Keratinocyte (primary cell): Measurements from ENCODE around the gene RNF157. TPM values are rescaled to one million over a fixed set of nuclear protein-coding genes. Genes with fewer than 3 reads are reported as not detected.

Experiments used
- DNase-seq: peaks from one replicate; pipeline ENCODE4 v3.0.0-alpha.2; 2011; ENCODE audit warnings: low read depth, missing footprints, low spot score
- FAIRE-seq: peaks from 2 replicates; lab custom pipeline; 2011; peaks lifted over from hg19 to GRCh38; lab: Jason Lieb, UNC
- H2AFZ ChIP-seq: 2 replicates; pipeline ENCODE4 v1.6.0; 2012; ENCODE audit warnings: low read length, control low read depth, inconsistent platforms; ENCODE audit not compliant: control insufficient read depth
- H3K27ac ChIP-seq: 2 replicates; pipeline ENCODE4 v1.5.1; 2011; ENCODE audit warnings: low read length; ENCODE audit not compliant: control insufficient read depth, insufficient read depth
- H3K27me3 ChIP-seq: 3 replicates; pipeline ENCODE4 v1.6.0; 2011; ENCODE audit warnings: low read length; ENCODE audit not compliant: control insufficient read depth, insufficient read depth; ENCODE audit errors: extremely low read depth
- H3K36me3 ChIP-seq, 2 experiments: 2 replicates in 1 of 2; 3 replicates in 1 of 2; pipeline ENCODE4 v1.5.1; 2011; ENCODE audit warnings: low read length in 2 of 2, mild to moderate bottlenecking in 1 of 2; ENCODE audit not compliant: control insufficient read depth in 2 of 2, insufficient read depth in 2 of 2; ENCODE audit errors: extremely low read depth in 1 of 2
- H3K4me1 ChIP-seq: 3 replicates; pipeline ENCODE4 v1.5.1; 2011; ENCODE audit warnings: low read length; ENCODE audit not compliant: control insufficient read depth, insufficient read depth; ENCODE audit errors: extremely low read depth
- H3K4me2 ChIP-seq: 3 replicates; pipeline ENCODE4 v1.6.0; 2011; ENCODE audit warnings: low read depth, low read length; ENCODE audit not compliant: control insufficient read depth, insufficient read depth; ENCODE audit errors: extremely low read depth
- H3K4me3 ChIP-seq, 3 experiments: fragments of 200-600 bp in 1 of 3; sonication (generic) in 1 of 3; 2 replicates in 2 of 3; 3 replicates in 1 of 3; pipeline ENCODE4 v1.5.1; 2011 to 2016; ENCODE audit warnings: low read length in 3 of 3, mild to moderate bottlenecking in 3 of 3, control low read depth in 2 of 3, inconsistent platforms in 1 of 3, low read depth in 1 of 3, mixed read lengths in 1 of 3, mixed run types in 1 of 3, moderate library complexity in 1 of 3; ENCODE audit not compliant: control insufficient read depth in 2 of 3, insufficient read depth in 2 of 3; ENCODE audit errors: extremely low read depth in 1 of 3
- H3K79me2 ChIP-seq: 2 replicates; pipeline ENCODE4 v1.6.0; 2012; ENCODE audit warnings: low read length; ENCODE audit not compliant: control insufficient read depth, insufficient read depth
- H3K9ac ChIP-seq: 3 replicates; pipeline ENCODE4 v1.6.0; 2011; ENCODE audit warnings: low read length; ENCODE audit not compliant: control insufficient read depth, insufficient read depth; ENCODE audit errors: extremely low read depth
- H3K9me1 ChIP-seq: 3 replicates; pipeline ENCODE4 v1.6.0; 2011; ENCODE audit warnings: low read length; ENCODE audit not compliant: control insufficient read depth, insufficient read depth; ENCODE audit errors: extremely low read depth
- H3K9me3 ChIP-seq: 2 replicates; pipeline ENCODE4 v1.5.1; 2012; ENCODE audit warnings: low read depth, low read length; ENCODE audit not compliant: control insufficient read depth
- H4K20me1 ChIP-seq: 3 replicates; pipeline ENCODE4 v1.6.0; 2011; ENCODE audit warnings: low read length; ENCODE audit not compliant: control insufficient read depth, insufficient read depth; ENCODE audit errors: extremely low read depth
- EZH2 ChIP-seq: IDR thresholded peaks from one replicate; pipeline ENCODE4 v1.6.1; 2012; ENCODE audit warnings: inconsistent platforms, mild to moderate bottlenecking, low read length, moderate library complexity
- dilution Hi-C: fragments of 300-500 bp; cut with MboI; formaldehyde crosslinking; loops from one replicate; pipeline ENCODE4 v1.7.0; 2020; ENCODE audit warnings: low sequenced_read_pairs; ENCODE audit not compliant: extremely low pct_ligation_motif_present
- polyA plus RNA-seq, 5 experiments: library from polyadenylated mRNA; depleted of rRNA in 3 of 5; stranded (reverse) in 3 of 5; stranded (forward) in 1 of 5; unstranded in 1 of 5; fragments of >200 nt; gene quantifications; 1 replicate in 1 of 5; 2 replicates in 3 of 5; 3 replicates in 1 of 5; pipeline versions ENCODE4 v1.2.1 to v1.2.3, GENCODE V29; 2011 to 2012; ENCODE audit warnings: missing spikeins in 2 of 5, low read depth in 1 of 5, low replicate concordance in 1 of 5
- TF ChIP-seq, protein P1 (sequence below), 3 experiments: IDR thresholded peaks in 1 of 3; conservative IDR thresholded peaks in 1 of 3; optimal IDR thresholded peaks in 1 of 3; 2 replicates in 2 of 3; 3 replicates in 1 of 3; pipeline versions ENCODE3 to v1.5.1; 2011; ENCODE audit warnings: low read length in 3 of 3, mild to moderate bottlenecking in 3 of 3, moderate library complexity in 2 of 3, control low read depth in 1 of 3, inconsistent platforms in 1 of 3; ENCODE audit not compliant: insufficient read depth in 2 of 3; ENCODE audit errors: extremely low read depth in 1 of 3

The RNF157 gene
- polyA plus RNA-seq, 1 donor (not counting 4 experiments of a cell fraction or from before 2014, with no cell fraction given) = not detected

DNA sequence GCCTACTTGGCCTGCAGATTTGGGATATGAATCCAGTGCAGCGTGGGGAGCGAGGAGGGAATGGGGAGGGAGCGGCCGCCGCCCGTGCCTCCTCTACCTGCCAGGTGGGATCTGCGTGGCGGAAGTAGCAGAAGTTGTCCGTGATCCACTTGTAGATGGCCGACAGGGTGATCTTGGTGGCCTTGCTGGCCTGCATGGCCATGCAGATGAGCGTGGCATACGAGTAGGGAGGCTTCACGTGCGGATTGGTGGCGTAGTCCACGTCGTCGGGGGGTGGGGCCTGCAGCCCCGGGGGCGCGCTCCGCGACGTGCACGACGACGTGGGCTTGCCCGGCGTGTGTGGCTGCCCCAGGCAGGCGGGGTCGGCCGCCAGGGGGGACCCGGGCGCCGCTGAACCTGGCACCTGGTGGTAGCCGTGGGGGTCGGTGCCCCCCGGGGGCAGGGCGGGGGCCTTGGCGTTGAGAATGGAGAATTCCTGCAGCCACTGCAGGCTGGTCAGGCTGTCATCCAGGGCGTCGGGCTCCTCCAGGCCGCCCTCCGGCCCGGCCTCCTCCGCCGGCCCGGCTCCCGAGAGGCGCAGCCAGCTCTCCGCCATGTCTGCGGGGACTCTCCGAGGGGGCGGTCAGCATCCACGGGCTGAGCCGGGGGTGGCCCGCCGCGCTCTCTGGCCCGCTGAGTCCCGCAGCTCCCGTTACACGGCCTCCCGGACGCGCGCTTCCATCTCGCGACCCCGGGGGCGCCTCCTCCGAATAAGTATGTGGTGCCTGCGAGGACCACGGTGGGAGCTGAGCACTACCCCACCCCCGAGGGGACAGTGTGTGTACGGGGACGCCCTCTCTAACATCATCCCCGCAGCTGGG lies 100.3 kb downstream of the RNF157 start:
- DNase-seq = no peak
- FAIRE-seq = no peak
- TF ChIP-seq, protein P1, sequence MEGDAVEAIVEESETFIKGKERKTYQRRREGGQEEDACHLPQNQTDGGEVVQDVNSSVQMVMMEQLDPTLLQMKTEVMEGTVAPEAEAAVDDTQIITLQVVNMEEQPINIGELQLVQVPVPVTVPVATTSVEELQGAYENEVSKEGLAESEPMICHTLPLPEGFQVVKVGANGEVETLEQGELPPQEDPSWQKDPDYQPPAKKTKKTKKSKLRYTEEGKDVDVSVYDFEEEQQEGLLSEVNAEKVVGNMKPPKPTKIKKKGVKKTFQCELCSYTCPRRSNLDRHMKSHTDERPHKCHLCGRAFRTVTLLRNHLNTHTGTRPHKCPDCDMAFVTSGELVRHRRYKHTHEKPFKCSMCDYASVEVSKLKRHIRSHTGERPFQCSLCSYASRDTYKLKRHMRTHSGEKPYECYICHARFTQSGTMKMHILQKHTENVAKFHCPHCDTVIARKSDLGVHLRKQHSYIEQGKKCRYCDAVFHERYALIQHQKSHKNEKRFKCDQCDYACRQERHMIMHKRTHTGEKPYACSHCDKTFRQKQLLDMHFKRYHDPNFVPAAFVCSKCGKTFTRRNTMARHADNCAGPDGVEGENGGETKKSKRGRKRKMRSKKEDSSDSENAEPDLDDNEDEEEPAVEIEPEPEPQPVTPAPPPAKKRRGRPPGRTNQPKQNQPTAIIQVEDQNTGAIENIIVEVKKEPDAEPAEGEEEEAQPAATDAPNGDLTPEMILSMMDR (optimal IDR thresholded peaks at IDR 0.05 in 1 of 3, IDR thresholded peaks at IDR 0.05 in 1 of 3, conservative IDR thresholded peaks at IDR 0.05 in 1 of 3; ENCODE audit: extremely low read depth in 1 of 3, insufficient read depth in 2 of 3, low read length in 3 of 3) = no peak
- TF ChIP-seq EZH2 = peak; percentile 37
- peaks cover 56% of the 10 kb centered on the region for H3K27me3 ChIP-seq
- no peaks in the 10 kb centered on the region for H4K20me1 ChIP-seq
- H3K4me2 ChIP-seq = peak overlapping the region; percentile 26
- no peak overlapping the region for H3K4me3 ChIP-seq
- H3K36me3 ChIP-seq = no peaks in the 10 kb centered on the region
- no peaks in the 10 kb centered on the region for H3K9me3 ChIP-seq
- H3K27ac ChIP-seq = no peak overlapping the region
- H3K9ac ChIP-seq = no peak overlapping the region
- dilution Hi-C loops = no loop called here
- no peaks in the 10 kb centered on the region for H3K9me1 ChIP-seq
- peaks cover 6% of the 10 kb centered on the region for H3K4me1 ChIP-seq
- no peak overlapping the region for H2AFZ ChIP-seq
- H3K79me2 ChIP-seq = no peaks in the 10 kb centered on the region

DNA sequence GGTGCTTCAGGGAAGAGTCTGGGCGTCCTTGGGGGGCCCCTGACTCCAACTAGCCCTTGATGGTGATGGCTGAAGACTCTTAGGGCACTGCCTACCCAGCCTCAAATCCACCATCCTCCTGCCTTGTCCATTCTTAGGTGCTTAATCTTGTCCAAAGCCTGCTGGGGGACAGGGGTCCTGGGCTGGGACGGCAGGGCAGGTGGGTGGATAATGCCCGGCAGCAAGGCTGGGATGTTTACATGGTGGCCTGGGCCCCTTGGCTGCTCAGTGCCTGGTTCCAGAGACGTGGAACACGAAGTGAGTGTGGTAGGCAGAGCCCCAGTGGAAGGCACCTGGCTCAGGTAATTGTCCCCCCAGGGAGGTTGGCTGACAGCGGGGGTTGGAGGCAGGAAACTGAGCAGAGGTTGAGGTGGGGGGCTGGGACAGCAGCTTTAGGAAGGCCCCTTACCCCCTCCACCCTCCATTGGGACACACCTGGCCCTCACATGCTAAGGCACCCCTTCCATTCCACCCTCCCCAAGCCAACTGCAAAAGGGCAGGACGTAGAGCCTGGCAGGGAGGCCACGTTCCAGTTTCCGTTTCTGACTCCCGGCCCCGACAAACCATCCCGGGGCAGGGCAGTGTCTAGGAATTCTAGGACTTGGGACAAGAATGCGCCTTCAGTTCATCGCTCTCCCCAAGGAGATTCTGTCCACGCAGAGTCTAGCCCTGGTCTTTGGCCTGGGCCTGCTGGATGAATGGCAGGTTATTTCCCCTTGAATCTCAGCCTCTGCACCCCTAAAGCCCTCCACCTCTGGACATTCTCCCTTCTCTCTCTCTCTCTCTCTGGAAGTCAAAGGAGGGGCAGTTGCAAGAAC lies 101.2 kb downstream of the RNF157 start:
- FAIRE-seq (no peak), DNase-seq (no peak)
- Histone ChIP-seq H4K20me1 (no peaks in the 10 kb centered on the region), H3K79me2 (no peaks in the 10 kb centered on the region), H3K36me3 (no peaks in the 10 kb centered on the region), H3K9me1 (no peaks in the 10 kb centered on the region), H3K9ac (no peak overlapping the region), H3K27ac (no peak overlapping the region), H3K27me3 (peaks cover 56% of the 10 kb centered on the region), H3K4me1 (peaks cover 6% of the 10 kb centered on the region), H3K9me3 (no peaks in the 10 kb centered on the region), H3K4me2 (peak overlapping the region; percentile 22), H2AFZ (no peak overlapping the region), H3K4me3 (no peak overlapping the region)
- TF ChIP-seq, protein P1 (optimal IDR thresholded peaks at IDR 0.05 in 1 of 3, IDR thresholded peaks at IDR 0.05 in 1 of 3, conservative IDR thresholded peaks at IDR 0.05 in 1 of 3; ENCODE audit: extremely low read depth in 1 of 3, insufficient read depth in 2 of 3, low read length in 3 of 3) = no peak
- TF ChIP-seq EZH2 = peak; percentile 75
- dilution Hi-C loops = no loop called here
